Hindlimb muscle (tissue), 1 donor: ENCODE data around the gene ATP2B3. TPM values are rescaled to one million over a fixed set of nuclear protein-coding genes. Genes with fewer than 3 reads are reported as not detected.

ENCODE experiments used
- DNase-seq: peaks from one replicate; pipeline ENCODE4 v3.0.0-alpha.2; 2013
- polyA plus RNA-seq: library from polyadenylated mRNA; unstranded; fragments of 120-200 nt; gene quantifications from one replicate; pipeline ENCODE4 v1.2.1, GENCODE V29; 2013; ENCODE audit not compliant: insufficient read length

Gene ATP2B3
- polyA plus RNA-seq, result 0.36 TPM

DNA sequence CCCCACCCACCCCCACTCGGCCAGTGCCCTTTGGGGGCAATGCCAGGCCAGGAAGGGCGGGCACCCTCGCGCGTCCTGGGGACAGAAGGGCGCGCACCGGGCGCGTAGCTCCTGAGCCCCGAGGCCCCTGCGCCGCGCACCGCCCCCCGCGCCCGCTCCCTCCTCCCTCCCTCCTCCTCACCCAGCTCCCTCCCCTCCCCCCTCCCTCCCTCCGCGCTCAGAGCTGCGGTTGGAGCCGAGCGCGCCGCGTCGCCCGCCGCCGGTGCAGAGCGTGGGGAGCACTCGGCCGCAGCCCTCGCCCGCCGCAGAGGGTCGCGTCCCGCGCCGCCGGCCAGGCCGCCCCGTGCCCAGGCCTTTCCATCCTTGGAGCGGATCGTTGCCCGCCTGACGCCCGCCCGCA, at the start of gene ATP2B3:
TSS of gene ATP2B3 (plus strand) at position 220 of the 400 bp plus-strand sequence. CDS start 18,606 bp downstream, outside the sequence.
- DNase-seq, result no peak

GRCh38 chrX:153468008-153468580, 49.3 kb upstream of the ATP2B3 start:
- no peak for DNase-seq

DNA sequence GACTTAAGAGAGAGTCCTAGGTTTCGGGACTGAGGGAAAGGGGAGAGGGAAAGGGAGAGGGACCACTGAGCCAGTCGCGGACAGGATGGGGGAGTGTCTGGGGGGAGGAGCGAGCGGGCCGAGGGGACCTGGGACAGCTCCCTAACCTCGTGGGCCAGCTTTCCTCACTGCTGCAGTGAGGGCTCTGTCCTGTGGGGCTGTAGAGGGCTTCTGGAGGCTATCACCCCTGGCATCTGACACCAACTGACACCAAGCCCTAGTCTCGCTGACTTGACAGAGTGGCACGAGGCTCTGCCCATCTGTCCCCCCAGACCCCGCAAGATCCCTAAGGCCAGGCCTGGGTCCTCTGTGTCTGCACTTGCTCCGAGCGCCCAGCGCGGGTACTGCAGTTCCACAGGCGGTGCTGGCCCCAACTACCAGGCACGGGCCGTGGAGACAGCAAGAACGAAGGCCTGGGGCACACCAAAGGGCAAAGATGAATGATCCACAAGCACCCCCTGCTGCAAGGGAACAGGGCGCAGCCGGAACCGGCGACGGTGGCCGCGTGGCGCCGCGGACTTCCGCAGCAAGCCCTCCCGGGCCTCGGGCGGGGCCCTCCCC, 47.5 kb upstream of the ATP2B3 start:
- DNase-seq, result no peak

DNA sequence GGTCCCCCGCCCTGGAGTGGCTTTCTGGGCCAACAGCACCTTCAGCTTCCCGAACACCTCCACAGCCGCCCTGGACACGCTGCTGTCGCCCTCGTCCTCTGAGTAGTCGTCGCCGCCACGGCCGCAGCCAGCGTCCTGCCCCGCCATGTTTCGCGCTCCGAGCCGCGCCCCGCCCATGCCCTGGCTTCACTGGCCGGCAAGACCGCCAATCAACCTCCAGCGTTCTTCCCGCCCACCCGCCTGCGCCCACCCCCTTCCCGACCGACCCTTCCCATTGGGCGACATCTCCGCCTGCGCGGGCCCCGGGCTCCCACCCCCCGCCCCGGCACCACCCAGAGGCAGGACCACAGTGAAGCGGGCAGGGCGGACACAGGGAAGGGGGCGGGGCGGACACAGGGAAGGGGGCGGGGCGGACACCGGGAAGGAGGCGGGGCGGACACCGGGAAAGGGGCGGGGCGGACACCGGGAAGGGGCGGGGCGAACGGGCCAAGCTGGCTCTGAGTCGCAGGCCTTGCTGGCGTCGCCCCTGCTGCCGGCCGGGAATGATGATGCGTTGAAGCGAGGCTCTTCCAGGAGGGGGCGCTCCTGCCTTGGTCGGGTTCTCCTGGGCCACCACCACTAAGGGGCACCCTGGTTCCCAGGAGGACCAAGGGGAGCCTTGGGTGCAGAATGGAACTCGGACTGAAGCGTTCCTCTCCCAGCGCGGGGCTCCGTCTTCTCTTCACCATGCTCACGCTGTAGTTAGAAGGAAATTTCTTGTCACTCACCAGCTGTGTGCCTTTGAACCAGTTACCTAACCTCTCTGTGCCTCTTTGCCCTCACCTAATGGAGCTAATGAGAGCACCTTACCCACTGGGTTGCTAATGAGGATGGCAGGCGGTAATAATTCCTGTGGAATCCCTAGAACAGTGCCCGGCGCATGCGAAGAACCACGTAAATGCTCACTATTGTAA, 46.8 kb upstream of the ATP2B3 start, which contains the start of gene HAUS7:
TSS of gene HAUS7 (minus strand) at position 166 of the 953 bp plus-strand sequence. CDS start at position 147, 19 bp downstream.
- peak; percentile 89 for DNase-seq

DNA sequence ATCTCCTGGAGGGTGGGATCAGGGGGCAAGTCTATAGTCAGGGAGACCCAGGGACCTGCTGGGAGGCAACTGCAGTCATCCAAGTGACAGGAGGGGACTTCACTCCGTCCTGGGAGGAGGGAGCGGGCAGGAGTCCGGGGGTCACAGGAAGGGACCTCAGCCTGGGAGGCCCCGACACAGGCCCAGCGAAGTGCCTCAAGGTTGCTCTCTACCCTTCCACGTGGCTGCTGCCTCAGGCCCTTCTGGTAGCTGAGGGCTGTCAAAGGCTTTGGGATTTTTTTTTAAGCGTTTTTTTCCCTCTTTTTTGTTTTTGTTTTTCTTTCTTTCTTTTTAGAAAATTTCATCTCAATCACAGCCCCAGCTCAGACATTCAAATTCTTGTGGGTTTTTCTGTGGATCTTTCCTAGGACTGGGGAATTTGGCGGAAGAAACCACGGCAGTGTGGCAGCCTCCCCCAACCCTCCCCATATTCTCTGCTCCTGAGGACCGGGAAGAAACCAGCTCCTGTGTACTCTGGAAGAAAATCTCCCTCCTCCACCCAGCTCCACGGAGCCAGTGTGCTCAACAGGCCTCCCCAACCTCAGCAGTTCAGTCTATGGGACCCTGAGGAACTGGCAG, 45.7 kb upstream of the ATP2B3 start:
- no peak for DNase-seq

- DNase-seq, result no peak
Measured at GRCh38 chrX:153473126-153473525, 44.3 kb upstream of the ATP2B3 start.

DNA sequence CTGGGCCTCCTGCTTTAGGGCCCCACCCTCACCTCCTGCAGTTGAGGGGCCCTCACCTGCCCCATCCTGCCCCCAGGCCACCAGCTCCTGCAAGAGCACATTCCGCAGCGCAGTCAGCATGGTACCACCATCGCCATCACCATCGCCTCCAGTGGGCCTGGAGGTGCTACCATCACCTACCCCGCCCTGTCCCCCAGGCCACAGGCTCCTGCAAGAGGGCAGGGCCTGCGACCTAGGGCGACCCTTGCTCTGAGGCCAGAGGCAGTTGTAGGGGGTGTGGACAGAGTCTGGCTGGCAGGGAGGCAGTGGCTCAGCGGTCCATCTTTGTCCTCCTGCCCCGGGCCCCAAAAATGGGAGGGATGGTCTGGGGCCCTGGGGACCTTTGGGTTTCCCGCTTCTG, 43.2 kb upstream of the ATP2B3 start:
- DNase-seq, result no peak

GRCh38 chrX:153474718-153475117, 42.7 kb upstream of the ATP2B3 start:
- peak; percentile 77 for DNase-seq

DNA sequence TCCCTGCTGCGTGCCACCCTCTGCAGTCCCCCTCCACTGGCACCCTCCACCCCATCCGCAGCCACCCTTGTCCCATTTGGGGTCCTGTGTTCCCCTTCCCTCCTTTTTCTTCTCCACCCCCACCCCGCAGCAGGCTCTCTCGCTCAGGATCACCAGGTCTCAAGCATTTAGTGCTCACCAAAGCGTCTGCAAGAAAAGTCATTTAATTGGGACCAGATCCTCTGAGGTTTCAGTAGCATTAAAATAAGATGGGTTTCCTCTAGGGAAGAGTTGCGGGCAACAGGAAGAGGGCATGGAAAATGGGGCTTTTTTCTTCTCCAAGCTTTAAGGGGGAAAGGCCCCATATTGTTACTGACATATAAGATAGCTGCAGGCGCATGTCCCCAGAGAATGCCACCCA, 42.2 kb upstream of the ATP2B3 start:
- no peak for DNase-seq

DNA sequence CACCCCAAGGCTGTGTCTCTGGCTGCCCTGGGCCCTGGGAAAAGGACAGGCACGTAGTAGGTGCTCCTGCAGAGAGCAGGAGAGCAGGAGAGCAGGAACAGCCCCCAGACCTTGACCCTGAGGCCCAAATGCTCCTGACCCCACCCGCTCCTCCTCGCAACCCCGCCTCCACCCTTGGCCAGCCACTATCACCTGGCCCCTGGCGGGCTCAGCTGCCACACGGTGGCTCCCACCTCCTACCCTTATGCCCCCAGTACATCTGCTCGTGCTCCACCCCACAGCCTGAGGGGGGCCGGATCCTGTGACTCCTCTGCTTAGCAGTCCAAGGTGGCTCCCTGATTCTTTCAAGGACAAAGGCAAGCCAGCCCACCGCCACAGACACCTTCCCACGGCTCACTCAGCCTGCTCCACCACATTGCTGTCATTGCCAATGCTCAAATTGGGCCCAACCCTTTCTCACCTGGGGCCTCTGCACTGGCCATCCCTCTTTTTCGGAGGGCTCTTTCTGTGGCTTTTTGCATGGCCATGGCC, 41.6 kb upstream of the ATP2B3 start:
- DNase-seq, result no peak

GRCh38 chrX:153476666-153477363, 40.6 kb upstream of the ATP2B3 start:
- DNase-seq, result peak; percentile 77

DNA sequence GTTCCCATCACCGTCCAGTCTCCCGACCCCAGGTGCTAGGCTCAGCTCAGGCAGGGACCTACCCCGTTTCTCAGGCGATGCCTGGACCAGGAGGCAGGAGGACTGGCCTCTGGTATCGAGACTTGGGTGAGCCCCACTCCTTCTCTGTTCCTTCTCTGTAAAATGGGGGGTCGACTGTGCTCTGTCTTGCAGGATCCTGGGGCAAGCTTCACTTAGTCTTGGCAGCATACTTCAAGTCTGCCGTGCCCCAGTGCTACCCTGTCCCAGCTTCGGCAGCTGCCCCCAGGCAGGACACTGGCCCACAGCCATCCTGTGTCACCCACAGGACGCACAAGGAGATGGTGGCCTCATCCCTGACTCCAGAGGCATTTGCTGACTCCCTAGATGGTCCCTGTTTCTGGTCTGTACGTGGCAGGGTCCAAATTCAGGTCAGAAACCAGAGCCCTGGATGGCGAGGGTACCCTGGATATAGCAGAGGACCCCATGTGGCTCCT, 40.0 kb upstream of the ATP2B3 start:
- DNase-seq, result no peak

DNA sequence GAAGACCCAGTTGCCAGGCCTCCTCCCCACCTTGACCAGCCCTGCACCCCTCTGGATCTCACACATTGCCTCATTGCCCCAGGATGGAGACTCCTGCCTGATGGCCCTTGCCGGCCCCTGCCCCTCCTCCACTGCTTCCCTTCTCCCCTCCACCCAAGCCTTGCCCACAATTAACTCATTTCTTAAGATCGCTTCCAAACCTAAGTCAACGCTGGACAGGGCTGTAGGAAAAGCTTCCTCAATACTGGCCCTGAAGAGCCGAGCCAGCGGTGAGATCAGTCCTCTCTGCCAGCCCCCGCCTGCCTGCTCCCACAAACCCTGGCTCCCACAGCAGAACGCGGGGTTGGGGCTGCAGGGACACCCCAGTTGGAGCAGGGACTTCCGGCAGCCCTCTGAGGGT, 39.5 kb upstream of the ATP2B3 start:
- no peak for DNase-seq

DNA sequence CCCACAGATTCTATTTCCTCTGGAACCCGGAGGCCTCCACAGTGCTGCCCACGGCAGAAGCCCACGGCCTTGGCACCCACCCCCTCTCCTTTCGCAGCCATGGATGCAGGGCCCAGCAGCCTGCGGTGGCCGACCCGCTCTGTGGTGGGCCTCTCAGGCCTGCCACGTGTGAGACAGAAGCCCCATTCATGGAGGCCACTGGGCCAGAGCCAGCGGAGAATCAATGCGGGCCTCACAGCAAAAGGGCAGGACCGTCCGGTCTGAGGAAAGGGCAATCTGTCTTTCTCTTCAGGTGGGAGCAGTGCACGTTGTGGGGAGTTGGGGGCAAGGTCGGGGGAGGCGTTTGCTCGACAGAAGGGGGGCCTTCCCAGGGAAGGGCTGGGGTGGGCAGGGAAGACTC, 38.7 kb upstream of the ATP2B3 start:
- DNase-seq, result no peak

GRCh38 chrX:153481043-153481442, 36.4 kb upstream of the ATP2B3 start:
- no peak for DNase-seq

- no peak for DNase-seq
Measured at GRCh38 chrX:153482376-153483015, 34.9 kb upstream of the ATP2B3 start.

DNA sequence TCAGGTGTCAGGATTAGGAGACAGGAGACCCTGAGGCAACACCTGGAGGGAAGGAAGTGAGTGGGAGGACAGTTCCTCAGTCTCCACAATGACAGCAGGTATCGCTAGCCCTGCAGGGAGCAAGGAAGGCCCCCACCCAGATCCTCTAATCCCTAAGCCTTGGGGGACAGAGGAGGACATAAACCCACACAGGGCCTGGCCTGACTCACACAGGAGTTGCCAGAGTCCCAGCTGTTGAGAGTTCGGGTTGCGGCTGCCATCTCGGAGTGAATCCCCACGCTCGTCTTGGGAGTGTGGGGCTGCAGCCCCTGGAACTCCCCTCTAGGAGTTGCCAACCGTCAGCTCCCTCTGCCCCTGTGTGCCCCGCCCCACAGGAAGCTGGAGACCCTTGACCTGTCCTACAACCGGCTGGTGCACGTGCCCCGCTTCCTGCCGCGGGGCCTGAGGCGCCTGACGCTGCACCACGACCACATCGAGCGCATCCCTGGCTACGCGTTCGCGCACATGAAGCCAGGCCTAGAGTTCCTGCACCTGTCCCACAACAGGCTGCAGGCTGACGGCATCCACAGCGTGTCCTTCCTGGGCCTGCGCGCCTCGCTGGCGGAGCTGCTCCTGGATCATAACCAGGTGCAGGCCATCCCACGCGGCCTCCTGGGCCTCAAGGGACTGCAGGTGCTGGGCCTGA, 31.9 kb upstream of the ATP2B3 start:
- DNase-seq, result no peak

DNA sequence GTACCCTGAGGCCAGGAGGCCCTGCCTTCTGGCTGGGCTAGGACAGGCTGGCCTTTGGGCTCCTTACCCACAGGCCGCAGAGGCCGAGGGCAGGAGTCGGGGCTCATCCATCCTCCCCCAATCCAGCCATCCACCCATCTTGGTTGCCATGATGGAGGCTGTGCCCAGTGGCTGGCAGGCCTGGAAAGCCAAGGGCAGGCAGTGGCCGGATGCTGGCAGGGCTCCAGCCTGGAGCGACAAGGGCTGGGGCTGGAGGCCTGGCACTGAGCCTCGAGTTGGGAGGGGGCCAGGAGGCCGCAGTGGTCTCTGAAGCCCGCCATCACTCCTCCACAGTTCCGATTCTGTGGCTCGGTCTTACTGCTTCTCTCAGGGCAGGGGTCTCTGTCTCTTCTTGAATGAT, 31.3 kb upstream of the ATP2B3 start:
- no peak for DNase-seq

- DNase-seq, result no peak
Measured at GRCh38 chrX:153487590-153488071, 29.8 kb upstream of the ATP2B3 start.

DNA sequence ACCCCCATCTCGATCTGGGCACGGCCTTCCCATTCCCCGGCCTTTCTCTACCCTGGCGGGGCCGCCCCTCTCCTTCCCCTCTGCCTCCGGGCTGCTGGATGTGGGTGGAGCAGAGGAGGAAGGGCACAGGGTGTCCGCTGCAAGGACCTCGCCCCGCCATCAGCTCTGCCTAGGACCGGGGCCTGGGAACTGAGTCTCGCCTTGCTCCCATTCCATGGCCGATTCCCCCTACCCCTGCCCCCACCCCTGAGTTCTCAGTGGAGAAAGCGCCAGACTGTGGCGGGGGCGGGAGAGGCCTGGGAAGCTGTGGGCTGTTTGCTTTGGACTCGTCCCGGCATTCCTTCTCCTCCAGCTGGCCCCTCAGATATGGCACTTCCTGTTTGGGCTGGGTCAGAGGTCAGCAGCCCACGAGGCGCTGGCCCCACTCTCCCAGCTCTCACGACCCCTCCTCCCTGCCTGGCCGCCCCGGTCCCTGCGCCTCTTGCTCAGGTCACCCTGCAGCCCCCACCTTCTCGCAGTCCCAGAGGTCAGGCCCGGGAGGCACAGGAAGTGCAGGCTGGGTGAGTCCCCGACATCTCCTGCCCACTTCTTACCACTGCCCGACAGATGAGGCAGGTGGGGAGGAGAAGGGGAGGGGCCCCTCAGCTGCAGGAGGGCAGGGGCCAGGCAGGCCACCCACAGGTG, 29.1 kb upstream of the ATP2B3 start:
- no peak for DNase-seq
